ENCODE data around the gene CDC16. TPM values are rescaled to one million over a fixed set of nuclear protein-coding genes. Genes with fewer than 3 reads are reported as not detected.

CDC16 gene
- total RNA-seq, 2 experiments from 2014 or later, result 23.1 to 48.7 TPM

DNA sequence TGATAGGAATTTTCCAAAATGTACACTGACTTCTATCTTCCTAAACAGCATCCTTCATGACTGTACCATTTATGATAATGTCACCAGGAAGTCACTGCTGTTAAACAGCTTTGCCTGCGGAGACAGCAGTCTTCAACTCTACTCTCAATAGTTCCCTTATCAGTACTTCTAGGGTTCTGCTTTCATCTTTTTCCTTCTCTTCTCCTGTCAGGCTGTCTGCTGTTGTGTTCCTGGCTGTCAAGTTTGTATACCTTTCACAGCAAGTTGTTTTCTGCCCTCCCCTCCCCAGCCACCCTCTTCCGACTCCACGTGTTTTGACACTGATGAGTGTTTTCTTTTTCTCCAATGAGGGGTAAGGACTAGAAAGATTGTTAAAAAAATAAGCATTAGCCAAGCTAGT lies 48.9 kb downstream of the CDC16 start:
- CTCF ChIA-PET (ENCODE audit: unreplicated experiment), result no interaction called here
- intact Hi-C loops (cut with micrococcal nuclease; ENCODE audit: unreplicated experiment), result no loop called here
- TF ChIP-seq EZH2phosphoT487 (IDR thresholded peaks at IDR 0.05; ENCODE audit: borderline replicate concordance, low read depth, low read length), result no peak
- TF ChIP-seq, protein P1, sequence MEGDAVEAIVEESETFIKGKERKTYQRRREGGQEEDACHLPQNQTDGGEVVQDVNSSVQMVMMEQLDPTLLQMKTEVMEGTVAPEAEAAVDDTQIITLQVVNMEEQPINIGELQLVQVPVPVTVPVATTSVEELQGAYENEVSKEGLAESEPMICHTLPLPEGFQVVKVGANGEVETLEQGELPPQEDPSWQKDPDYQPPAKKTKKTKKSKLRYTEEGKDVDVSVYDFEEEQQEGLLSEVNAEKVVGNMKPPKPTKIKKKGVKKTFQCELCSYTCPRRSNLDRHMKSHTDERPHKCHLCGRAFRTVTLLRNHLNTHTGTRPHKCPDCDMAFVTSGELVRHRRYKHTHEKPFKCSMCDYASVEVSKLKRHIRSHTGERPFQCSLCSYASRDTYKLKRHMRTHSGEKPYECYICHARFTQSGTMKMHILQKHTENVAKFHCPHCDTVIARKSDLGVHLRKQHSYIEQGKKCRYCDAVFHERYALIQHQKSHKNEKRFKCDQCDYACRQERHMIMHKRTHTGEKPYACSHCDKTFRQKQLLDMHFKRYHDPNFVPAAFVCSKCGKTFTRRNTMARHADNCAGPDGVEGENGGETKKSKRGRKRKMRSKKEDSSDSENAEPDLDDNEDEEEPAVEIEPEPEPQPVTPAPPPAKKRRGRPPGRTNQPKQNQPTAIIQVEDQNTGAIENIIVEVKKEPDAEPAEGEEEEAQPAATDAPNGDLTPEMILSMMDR (conservative IDR thresholded peaks at IDR 0.05; ENCODE audit: low read length), result no peak
- H3K9me2 ChIP-seq (ENCODE audit: insufficient read depth, low read length), result no peaks in the 10 kb centered on the region
- H3K36me3 ChIP-seq (ENCODE audit: insufficient read depth, low read length), result peaks cover 51% of the 10 kb centered on the region
- H3K27ac ChIP-seq (ENCODE audit: low read depth, low read length, poor library complexity, severe bottlenecking), result no peak overlapping the region
- H2AFZ ChIP-seq (ENCODE audit: low read length), result no peak overlapping the region
- no peaks in the 10 kb centered on the region for H4K20me1 ChIP-seq (ENCODE audit: insufficient read depth, low read length)
- H3K4me3 ChIP-seq (ENCODE audit: low read depth, low read length, poor library complexity, severe bottlenecking), result no peak overlapping the region
- no peak for DNase-seq (ENCODE audit: low spot score)
- H3K79me2 ChIP-seq (ENCODE audit: insufficient read depth, low read depth, low read length), result peaks cover 19% of the 10 kb centered on the region
- peak overlapping the region; percentile 87 for H3K4me2 ChIP-seq (ENCODE audit: low read length)
- POLR2A ChIA-PET, result no interaction called here
- H3K9me3 ChIP-seq (ENCODE audit: low read length), result no peaks in the 10 kb centered on the region
- peaks cover 20% of the 10 kb centered on the region for H3K4me1 ChIP-seq (ENCODE audit: insufficient read depth, low read length, poor library complexity, severe bottlenecking)
- BruUV-seq (replicated peaks), result no TSS peak

DNA sequence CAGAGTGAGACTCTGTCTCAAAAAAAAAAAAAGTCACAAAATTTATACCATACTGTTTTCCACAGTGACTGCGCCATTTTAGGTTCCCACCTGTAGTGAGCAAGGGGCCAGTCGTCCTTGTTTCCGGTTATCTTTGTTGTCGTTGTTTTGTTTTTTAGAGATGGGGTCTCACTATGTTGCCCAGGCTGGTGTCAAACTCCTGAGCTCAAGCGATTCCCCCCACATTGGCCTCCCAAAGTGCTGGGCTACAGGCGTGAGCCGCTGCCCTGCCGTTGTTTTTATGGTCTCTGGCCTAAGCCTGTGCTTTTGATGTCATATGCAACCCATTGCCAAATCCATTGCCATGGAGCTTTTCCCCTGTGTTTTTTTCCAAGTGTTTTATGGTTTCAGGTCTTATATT lies 50.0 kb downstream of the CDC16 start:
- BruUV-seq (replicated peaks), result no TSS peak
- Histone ChIP-seq H3K4me2 (ENCODE audit: low read length) (no peak overlapping the region), H3K36me3 (ENCODE audit: insufficient read depth, low read length) (peaks cover 52% of the 10 kb centered on the region), H3K4me1 (ENCODE audit: insufficient read depth, low read length, poor library complexity, severe bottlenecking) (peaks cover 13% of the 10 kb centered on the region), H4K20me1 (ENCODE audit: insufficient read depth, low read length) (no peaks in the 10 kb centered on the region), H3K4me3 (ENCODE audit: low read depth, low read length, poor library complexity, severe bottlenecking) (no peak overlapping the region), H3K9me2 (ENCODE audit: insufficient read depth, low read length) (no peaks in the 10 kb centered on the region), H3K79me2 (ENCODE audit: insufficient read depth, low read depth, low read length) (peaks cover 19% of the 10 kb centered on the region), H2AFZ (ENCODE audit: low read length) (no peak overlapping the region), H3K9me3 (ENCODE audit: low read length) (no peaks in the 10 kb centered on the region), H3K27ac (ENCODE audit: low read depth, low read length, poor library complexity, severe bottlenecking) (no peak overlapping the region)
- POLR2A ChIA-PET, result interaction anchor here (0.6 kb wide), 1 partner anchor 1591 kb away, joined by 3 read pairs; no protein-coding TSS in a partner anchor
- DNase-seq (ENCODE audit: low spot score), result no peak
- TF ChIP-seq EZH2phosphoT487 (IDR thresholded peaks at IDR 0.05; ENCODE audit: borderline replicate concordance, low read depth, low read length), result no peak
- TF ChIP-seq, protein P1 (conservative IDR thresholded peaks at IDR 0.05; ENCODE audit: low read length), result no peak
- intact Hi-C loops (cut with micrococcal nuclease; ENCODE audit: unreplicated experiment), result no loop called here
- CTCF ChIA-PET (ENCODE audit: unreplicated experiment), result no interaction called here

DNA sequence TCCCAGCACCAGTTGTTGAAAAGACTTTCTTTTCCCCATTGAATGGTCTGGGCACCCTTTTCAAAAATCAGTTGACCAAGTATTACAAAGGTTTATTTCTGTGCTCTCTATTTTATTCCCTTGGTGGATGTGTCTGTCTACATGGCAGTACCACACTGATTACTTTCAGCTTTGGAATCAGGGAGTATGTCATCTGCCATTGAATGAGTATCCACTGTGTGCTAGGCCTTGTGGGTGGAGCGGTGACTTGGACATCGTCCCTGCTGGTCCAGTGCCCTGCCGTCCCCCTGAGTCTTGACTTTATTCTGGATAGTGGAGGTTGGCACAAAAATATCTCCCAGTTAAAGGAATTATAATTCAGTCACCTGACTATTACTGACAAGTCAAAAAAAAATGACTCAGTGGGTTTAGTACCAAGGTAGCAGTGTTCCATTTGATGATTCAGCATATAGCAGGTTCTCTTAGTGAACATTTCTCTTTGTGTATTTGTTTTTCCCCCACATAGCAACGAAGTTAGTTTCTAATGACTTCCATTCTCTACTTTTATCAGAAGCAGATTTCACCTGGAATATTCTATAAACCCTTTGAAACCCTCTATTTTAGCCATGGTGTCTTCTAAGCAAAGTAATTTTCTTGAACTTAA lies 50.6 kb downstream of the CDC16 start:
- TF ChIP-seq, protein P1 (conservative IDR thresholded peaks at IDR 0.05; ENCODE audit: low read length), result no peak
- no peak for TF ChIP-seq EZH2phosphoT487 (IDR thresholded peaks at IDR 0.05; ENCODE audit: borderline replicate concordance, low read depth, low read length)
- H3K4me1 ChIP-seq (ENCODE audit: insufficient read depth, low read length, poor library complexity, severe bottlenecking), result peaks cover 7% of the 10 kb centered on the region
- H3K36me3 ChIP-seq (ENCODE audit: insufficient read depth, low read length), result peaks cover 58% of the 10 kb centered on the region
- H3K4me3 ChIP-seq (ENCODE audit: low read depth, low read length, poor library complexity, severe bottlenecking), result no peak overlapping the region
- ChIA-PET CTCF (ENCODE audit: unreplicated experiment) (no interaction called here), POLR2A (interaction anchor here (0.6 kb wide), 1 partner anchor 1592 kb away, joined by 3 read pairs; no protein-coding TSS in a partner anchor)
- H2AFZ ChIP-seq (ENCODE audit: low read length), result no peak overlapping the region
- H3K79me2 ChIP-seq (ENCODE audit: insufficient read depth, low read depth, low read length), result peaks cover 19% of the 10 kb centered on the region
- no peak overlapping the region for H3K27ac ChIP-seq (ENCODE audit: low read depth, low read length, poor library complexity, severe bottlenecking)
- TSS peak; percentile 21 for BruUV-seq (replicated peaks)
- intact Hi-C loops (cut with micrococcal nuclease; ENCODE audit: unreplicated experiment), result no loop called here
- H3K4me2 ChIP-seq (ENCODE audit: low read length), result no peak overlapping the region
- DNase-seq (ENCODE audit: low spot score), result no peak
- H4K20me1 ChIP-seq (ENCODE audit: insufficient read depth, low read length), result no peaks in the 10 kb centered on the region
- no peaks in the 10 kb centered on the region for H3K9me2 ChIP-seq (ENCODE audit: insufficient read depth, low read length)
- H3K9me3 ChIP-seq (ENCODE audit: low read length), result no peaks in the 10 kb centered on the region
